GM18951 (cell line): Measurements from ENCODE around the gene TMEM132A.
"Not testable (repeated sequence)": the region's sequence is repeated elsewhere in the genome, so short reads cannot be mapped to it uniquely, and the experiment has no call there.

ENCODE experiments used
- POLR2A ChIP-seq: IDR thresholded peaks from 4 replicates; pipeline ENCODE4 v1.6.1; 2011; ENCODE audit warnings: mild to moderate bottlenecking; ENCODE audit not compliant: insufficient read length, insufficient read depth; ENCODE audit errors: extremely low read depth
- in situ Hi-C: fragments of 300-500 bp; cut with MboI; formaldehyde crosslinking; loops from one replicate; pipeline ENCODE4 v1.12.0; 2022; ENCODE audit warnings: low sequenced_read_pairs, mixed read lengths, inconsistent platforms; ENCODE audit not compliant: unreplicated experiment

The TMEM132A gene

GRCh38 chr11:60973699-60974098 is 49.4 kb downstream of the TMEM132A start:
- in situ Hi-C loops: no loop called here
- TF ChIP-seq POLR2A: no peak

GRCh38 chr11:60974316-60974715 is 50.1 kb downstream of the TMEM132A start:
- in situ Hi-C loops: not testable (repeated sequence)

GRCh38 chr11:60974726-60975125 is 50.5 kb downstream of the TMEM132A start:
- no peak for TF ChIP-seq POLR2A

GRCh38 chr11:60977224-60977623 is 53.0 kb downstream of the TMEM132A start:
- in situ Hi-C loops: no loop called here
- TF ChIP-seq POLR2A: no peak

More at GRCh38 chr11:60974726-60975125, 50.5 kb downstream of the TMEM132A start:
- in situ Hi-C loops: no loop called here

GRCh38 chr11:60977836-60978235 is 53.6 kb downstream of the TMEM132A start:
- TF ChIP-seq POLR2A: no peak

GRCh38 chr11:60978546-60979380 is 54.5 kb downstream of the TMEM132A start:
- in situ Hi-C loops: no loop called here
- TF ChIP-seq POLR2A: no peak

More at GRCh38 chr11:60977836-60978235, 53.6 kb downstream of the TMEM132A start:
- in situ Hi-C loops: no loop called here

- TF ChIP-seq POLR2A: no peak
- in situ Hi-C loops: no loop called here
These were observed 57.3 kb downstream of the TMEM132A start for GRCh38 chr11:60981515-60981914.

GRCh38 chr11:60982184-60982583 is 57.9 kb downstream of the TMEM132A start:
- no peak for TF ChIP-seq POLR2A

GRCh38 chr11:60984149-60984548 is 59.9 kb downstream of the TMEM132A start:
- in situ Hi-C loops: no loop called here
- TF ChIP-seq POLR2A: no peak

More at GRCh38 chr11:60982184-60982583, 57.9 kb downstream of the TMEM132A start:
- in situ Hi-C loops: no loop called here

- in situ Hi-C loops: no loop called here
- TF ChIP-seq POLR2A: no peak
These were observed 60.4 kb downstream of the TMEM132A start for GRCh38 chr11:60984636-60985035.

- in situ Hi-C loops: no loop called here
- no peak for TF ChIP-seq POLR2A
These were observed 61.2 kb downstream of the TMEM132A start for GRCh38 chr11:60985501-60985900.

GRCh38 chr11:60985991-60986915 is 62.0 kb downstream of the TMEM132A start:
- in situ Hi-C loops: no loop called here
- TF ChIP-seq POLR2A: no peak
